Testis (tissue), 3 donors: Measurements from ENCODE around the gene ADIPOR1. TPM values are rescaled to one million over a fixed set of nuclear protein-coding genes. Genes with fewer than 3 reads are reported as not detected.

Experiments
- DNase-seq: peaks from one replicate; pipeline ENCODE4 v3.0.0-alpha.2; 2019
- H3K27ac ChIP-seq, 2 donors: fragments of 200-600 bp; sonication (generic); one replicate each; pipeline ENCODE4 v1.5.1; 2019
- H3K27me3 ChIP-seq: fragments of 200-600 bp; sonication (generic); one replicate; pipeline ENCODE4 v1.5.1; 2019
- H3K36me3 ChIP-seq: fragments of 200-600 bp; sonication (generic); one replicate; pipeline ENCODE4 v1.5.1; 2017; ENCODE audit warnings: low read depth; ENCODE audit errors: missing control alignments
- H3K4me1 ChIP-seq: fragments of 200-600 bp; sonication (generic); one replicate; pipeline ENCODE4 v1.5.1; 2019
- H3K4me3 ChIP-seq, 2 donors: fragments of 200-600 bp; sonication (generic); one replicate each; pipeline ENCODE4 v1.5.1; 2017 to 2019
- H3K9me3 ChIP-seq: fragments of 200-600 bp; sonication (generic); one replicate; pipeline ENCODE4 v1.5.1; 2017
- POLR2A ChIP-seq: fragments of 450-650 bp; IDR thresholded peaks from one replicate; pipeline ENCODE4 v1.6.1; 2017; ENCODE audit warnings: antibody characterized with exemption, mild to moderate bottlenecking, moderate library complexity
- WGBS, 2 donors: methylation state at CpG; one replicate each; pipeline ENCODE4 v1.1.5; 2018; 5-methylcytosine and 5-hydroxymethylcytosine counted together
- intact Hi-C: fragments of 100-400 bp; cut with DNase I; formaldehyde crosslinking; loops from one replicate; pipeline ENCODE4 v1.15.1; 2023; ENCODE audit warnings: low total_unique reads
- polyA plus RNA-seq: library from polyadenylated mRNA; stranded (reverse); fragments of 350-450 nt; fragmentation: Illumina TruSeq; extraction: RNeasy Lipid Tissue Mini Kit (QIAGEN cat#74804); gene quantifications from one replicate; pipeline ENCODE4 v1.2.3, GENCODE V29; 2014; ENCODE audit warnings: low read depth, low replicate concordance; ENCODE audit not compliant: insufficient read depth
- total RNA-seq, 2 donors: library from RNA; depleted of rRNA; stranded (reverse); fragments of >200 nt; gene quantifications; one replicate each; pipeline ENCODE4 v1.2.3, GENCODE V29; 2016
- TF ChIP-seq, protein P1 (sequence below), 3 experiments: fragments of 450-650 bp in 2 of 3; fragments of 200-600 bp in 1 of 3; sonication (generic) in 1 of 3; IDR thresholded peaks; one replicate each; pipeline ENCODE4 v1.5.1; 2016 to 2019; ENCODE audit warnings: antibody characterized with exemption in 3 of 3, mild to moderate bottlenecking in 2 of 3, moderate library complexity in 1 of 3

ADIPOR1 gene
- total and polyA plus RNA-seq, 3 donors from 2014 or later: 114 to 164 (median 157) TPM

DNA sequence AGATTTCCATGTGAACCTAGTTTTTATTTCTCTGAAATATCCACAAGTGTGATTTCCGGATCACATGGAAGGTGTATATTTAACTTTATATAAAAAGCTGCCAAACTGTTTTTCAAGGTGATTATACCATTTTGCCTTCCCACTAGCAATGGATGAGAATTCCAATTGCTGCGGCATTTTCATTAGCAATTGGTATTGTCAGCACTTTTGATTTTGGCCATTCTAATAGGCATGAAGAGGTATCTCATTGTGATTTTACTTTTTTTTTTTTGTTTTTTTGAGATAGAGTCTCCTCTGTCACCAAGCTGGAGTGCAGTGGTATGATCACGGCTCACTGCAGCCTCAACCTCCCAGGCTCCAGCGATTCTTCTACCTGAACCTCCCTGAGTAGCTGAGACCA, 13.9 kb upstream of the ADIPOR1 start:
- Histone ChIP-seq H3K27ac (no peak overlapping the region), H3K4me1 (peaks cover 5% of the 10 kb centered on the region), H3K27me3 (no peaks in the 10 kb centered on the region), H3K36me3 (no peaks in the 10 kb centered on the region), H3K4me3 (no peak overlapping the region), H3K9me3 (no peaks in the 10 kb centered on the region)
- 64 to 71% methylated on average over 4 of the region's 4 CpGs for WGBS, 2 donors
- TF ChIP-seq, protein P1, sequence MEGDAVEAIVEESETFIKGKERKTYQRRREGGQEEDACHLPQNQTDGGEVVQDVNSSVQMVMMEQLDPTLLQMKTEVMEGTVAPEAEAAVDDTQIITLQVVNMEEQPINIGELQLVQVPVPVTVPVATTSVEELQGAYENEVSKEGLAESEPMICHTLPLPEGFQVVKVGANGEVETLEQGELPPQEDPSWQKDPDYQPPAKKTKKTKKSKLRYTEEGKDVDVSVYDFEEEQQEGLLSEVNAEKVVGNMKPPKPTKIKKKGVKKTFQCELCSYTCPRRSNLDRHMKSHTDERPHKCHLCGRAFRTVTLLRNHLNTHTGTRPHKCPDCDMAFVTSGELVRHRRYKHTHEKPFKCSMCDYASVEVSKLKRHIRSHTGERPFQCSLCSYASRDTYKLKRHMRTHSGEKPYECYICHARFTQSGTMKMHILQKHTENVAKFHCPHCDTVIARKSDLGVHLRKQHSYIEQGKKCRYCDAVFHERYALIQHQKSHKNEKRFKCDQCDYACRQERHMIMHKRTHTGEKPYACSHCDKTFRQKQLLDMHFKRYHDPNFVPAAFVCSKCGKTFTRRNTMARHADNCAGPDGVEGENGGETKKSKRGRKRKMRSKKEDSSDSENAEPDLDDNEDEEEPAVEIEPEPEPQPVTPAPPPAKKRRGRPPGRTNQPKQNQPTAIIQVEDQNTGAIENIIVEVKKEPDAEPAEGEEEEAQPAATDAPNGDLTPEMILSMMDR (IDR thresholded peaks at IDR 0.05): no peak
- TF ChIP-seq POLR2A: no peak
- intact Hi-C loops: no loop called here
- DNase-seq: no peak

DNA sequence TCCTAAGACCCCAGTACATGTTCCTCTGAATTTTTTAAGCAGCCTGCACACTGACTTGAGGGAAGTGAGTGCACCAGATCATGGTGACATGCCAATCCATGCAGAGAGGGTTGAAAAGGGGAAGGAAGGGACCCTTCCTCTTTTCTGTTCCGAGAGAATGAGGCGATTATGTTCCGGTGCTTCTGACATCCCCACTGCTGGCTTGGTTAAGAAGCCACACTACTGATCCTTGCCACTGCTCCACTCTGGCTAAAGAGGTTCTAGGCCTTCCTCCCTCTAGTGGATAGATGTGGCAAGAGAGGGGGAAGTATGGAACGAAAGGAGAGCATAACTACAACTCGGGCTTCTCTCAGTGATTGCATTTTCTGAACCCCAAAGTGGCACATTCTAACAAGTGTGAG, 10.8 kb upstream of the ADIPOR1 start:
- Histone ChIP-seq H3K9me3 (no peaks in the 10 kb centered on the region), H3K4me1 (peaks cover 22% of the 10 kb centered on the region), H3K4me3 (no peak overlapping the region), H3K27ac (no peak overlapping the region), H3K36me3 (no peaks in the 10 kb centered on the region), H3K27me3 (no peaks in the 10 kb centered on the region)
- peak; percentile 72 for DNase-seq
- intact Hi-C loops: no loop called here
- TF ChIP-seq, protein P1 (IDR thresholded peaks at IDR 0.05): peak; percentile 59 to 69 (median 60)
- TF ChIP-seq POLR2A: no peak
- WGBS, 2 donors: 27 to 32% methylated on average over 5 of the region's 5 CpGs

DNA sequence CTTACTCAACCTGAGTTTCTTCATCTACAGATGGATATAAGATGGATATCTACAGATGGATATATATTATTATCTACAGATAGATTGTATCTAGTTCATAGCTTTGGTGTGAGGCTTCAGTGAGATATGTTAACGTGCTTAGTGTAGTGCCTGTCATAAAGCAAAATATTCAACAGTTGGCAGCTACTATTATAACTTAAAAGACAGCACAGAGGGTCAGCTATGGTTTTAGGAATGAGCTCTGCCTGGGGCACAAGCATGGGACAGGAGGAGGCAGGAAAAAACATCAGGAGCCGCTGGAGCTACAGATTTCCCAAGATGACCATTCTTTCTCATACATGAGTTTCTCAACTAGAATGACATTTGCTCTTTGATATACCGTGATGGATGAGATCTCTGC, 10.2 kb upstream of the ADIPOR1 start:
- no peaks in the 10 kb centered on the region for H3K9me3 ChIP-seq
- no peaks in the 10 kb centered on the region for H3K27me3 ChIP-seq
- WGBS, 2 donors: 66 to 69% methylated on average over 3 of the region's 3 CpGs
- peak overlapping the region in 1 of 2 donors; percentile 96 for H3K27ac ChIP-seq
- intact Hi-C loops: no loop called here
- no peak overlapping the region for H3K4me3 ChIP-seq
- DNase-seq: no peak
- H3K4me1 ChIP-seq: peaks cover 22% of the 10 kb centered on the region
- no peaks in the 10 kb centered on the region for H3K36me3 ChIP-seq
- TF ChIP-seq, protein P1 (IDR thresholded peaks at IDR 0.05): no peak
- TF ChIP-seq POLR2A: no peak

DNA sequence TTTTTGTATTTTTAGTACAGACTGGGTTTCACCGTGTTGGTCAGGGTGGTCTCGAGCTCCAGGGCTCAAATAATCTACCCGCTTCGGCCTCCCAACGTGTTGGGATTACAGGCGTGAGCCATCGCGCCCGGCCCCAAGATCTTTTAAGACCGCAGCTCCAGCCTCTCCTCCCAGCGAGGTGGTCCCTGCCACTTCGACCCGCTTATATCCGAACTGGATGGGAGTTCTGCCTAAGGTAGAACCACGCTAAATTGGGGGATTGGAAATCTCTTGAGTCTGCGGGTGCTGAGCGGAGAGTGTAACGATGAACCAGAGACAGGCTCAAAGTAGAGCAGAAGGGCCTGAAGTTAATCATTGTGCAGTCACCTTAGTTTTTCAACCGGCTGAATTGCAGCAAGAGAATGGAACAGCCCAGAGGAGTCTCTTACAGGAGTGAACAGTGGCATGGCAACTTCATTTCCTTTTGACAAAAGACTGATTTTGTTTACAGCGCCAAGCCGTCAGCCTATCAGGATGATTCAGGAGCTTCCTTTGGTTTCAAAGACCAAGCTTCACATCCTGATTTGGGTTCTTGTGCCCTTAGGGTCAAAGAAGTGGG, 9.7 kb upstream of the ADIPOR1 start:
- H3K4me3 ChIP-seq: peak overlapping the region; percentile 93 to 95
- H3K27me3 ChIP-seq: no peaks in the 10 kb centered on the region
- no peaks in the 10 kb centered on the region for H3K36me3 ChIP-seq
- peaks cover 22% of the 10 kb centered on the region for H3K4me1 ChIP-seq
- DNase-seq: no peak
- intact Hi-C loops: no loop called here
- WGBS, 2 donors: 3 to 5% methylated on average over 20 to 21 of the region's 21 CpGs
- no peaks in the 10 kb centered on the region for H3K9me3 ChIP-seq
- peak overlapping the region; percentile 78 to 96 for H3K27ac ChIP-seq
- TF ChIP-seq, protein P1 (IDR thresholded peaks at IDR 0.05): no peak
- no peak for TF ChIP-seq POLR2A
